ENCODE results near the gene ZNF644. TPM values are rescaled to one million over a fixed set of nuclear protein-coding genes. Genes with fewer than 3 reads are reported as not detected.

ZNF644 gene
- polyA plus RNA-seq, 1 of the 3 experiments (the other 2 are of a cell fraction) = 5.6 TPM

GRCh38 chr1:90990779-90991178, 31.1 kb downstream of the ZNF644 start:
- Histone ChIP-seq H3K27ac (ENCODE audit: low read depth in 2 of 2, low read length in 1 of 2) (no peak overlapping the region), H4K20me1 (ENCODE audit: insufficient read depth) (peaks cover 93% of the 10 kb centered on the region), H3K27me3 (ENCODE audit: insufficient read depth) (no peaks in the 10 kb centered on the region), H3K4me2 (no peak overlapping the region), H2AFZ (ENCODE audit: low read depth) (no peak overlapping the region), H3K9me2 (no peaks in the 10 kb centered on the region), H3K9ac (no peak overlapping the region), H3K4me1 (ENCODE audit: control insufficient read depth in 1 of 2, insufficient read depth in 2 of 2, low read depth in 1 of 2, low read length in 1 of 2) (no peaks in the 10 kb centered on the region; a peak in 1 of 4 replicates), H3K79me2 (ENCODE audit: insufficient read depth) (peaks cover 100% of the 10 kb centered on the region), H3K4me3 (ENCODE audit: low read depth in 2 of 2, low read length in 1 of 2) (no peak overlapping the region), H3K9me3 (0 out of 2 replicates have a peak, but pooled peaks cover 7% of the 10 kb centered on the region), H3F3A (replicated peaks; ENCODE audit: insufficient read depth) (peaks cover 14% of the 10 kb centered on the region), H3K36me3 (replicated peaks in 1 of 2; ENCODE audit: control insufficient read depth in 1 of 2, insufficient read depth in 2 of 2, low read length in 1 of 2) (peaks cover 2 to 47% of the 10 kb centered on the region in 2 experiments)
- ChIA-PET CTCF (interaction anchor here (1.1 kb wide), 1 partner anchor 26 kb away, joined by 3 read pairs; no protein-coding TSS in a partner anchor), POLR2A (no interaction called here)
- WGBS (ENCODE audit: low lambda C conversion rate) = 94% methylated on average over 4 of the region's 4 CpGs
- no peak for DNase-seq
- TF ChIP-seq MXI1 (IDR thresholded peaks at IDR 0.05; ENCODE audit: low read depth, low read length) (no peak), USF2 (IDR thresholded peaks at IDR 0.05; ENCODE audit: borderline replicate concordance, low read depth, low read length) (no peak), EP300 (IDR thresholded peaks at IDR 0.05; ENCODE audit: borderline replicate concordance in 1 of 2, low read depth in 1 of 2, low read length in 1 of 2) (no peak), RCOR1 (IDR thresholded peaks at IDR 0.05; ENCODE audit: low read length) (no peak), CTCF (IDR thresholded peaks at IDR 0.05) (no peak), CHD2 (IDR thresholded peaks at IDR 0.05; ENCODE audit: low read length, partially characterized antibody) (no peak), JUND (IDR thresholded peaks at IDR 0.05) (no peak), PBX3 (IDR thresholded peaks at IDR 0.05) (no peak), POLR2AphosphoS5 (IDR thresholded peaks at IDR 0.05; ENCODE audit: low read depth, low read length) (no peak), TEAD4 (IDR thresholded peaks at IDR 0.05; ENCODE audit: borderline replicate concordance, insufficient read depth) (no peak), FOSL2 (IDR thresholded peaks at IDR 0.05; ENCODE audit: borderline replicate concordance, low read depth) (no peak), FOXM1 (IDR thresholded peaks at IDR 0.05; ENCODE audit: low read depth) (no peak), ELF1 (IDR thresholded peaks at IDR 0.05) (no peak), NRF1 (IDR thresholded peaks at IDR 0.05; ENCODE audit: low read depth, low read length) (no peak), RXRA (IDR thresholded peaks at IDR 0.05; ENCODE audit: borderline replicate concordance, low read depth) (no peak)

- Histone ChIP-seq H2AFZ (ENCODE audit: low read depth) (no peak overlapping the region), H3K27me3 (ENCODE audit: insufficient read depth) (no peaks in the 10 kb centered on the region), H3K9ac (no peak overlapping the region), H4K20me1 (ENCODE audit: insufficient read depth) (peaks cover 92% of the 10 kb centered on the region), H3K4me2 (no peak overlapping the region), H3K79me2 (ENCODE audit: insufficient read depth) (peaks cover 100% of the 10 kb centered on the region), H3K36me3 (replicated peaks in 1 of 2; ENCODE audit: control insufficient read depth in 1 of 2, insufficient read depth in 2 of 2, low read length in 1 of 2) (peaks cover 2 to 41% of the 10 kb centered on the region in 2 experiments), H3K9me3 (no peaks in the 10 kb centered on the region; the same call in 1 of the 2 replicates), H3F3A (replicated peaks; ENCODE audit: insufficient read depth) (peaks cover 10% of the 10 kb centered on the region), H3K27ac (ENCODE audit: low read depth in 2 of 2, low read length in 1 of 2) (no peak overlapping the region), H3K4me3 (ENCODE audit: low read depth in 2 of 2, low read length in 1 of 2) (no peak overlapping the region), H3K9me2 (no peaks in the 10 kb centered on the region), H3K4me1 (ENCODE audit: control insufficient read depth in 1 of 2, insufficient read depth in 2 of 2, low read depth in 1 of 2, low read length in 1 of 2) (no peaks in the 10 kb centered on the region; a peak in 1 of 4 replicates)
- POLR2A ChIA-PET = no interaction called here
- CTCF ChIA-PET = interaction anchor here (1.1 kb wide), 1 partner anchor 25 kb away, joined by 3 read pairs; no protein-coding TSS in a partner anchor
- no peak for DNase-seq
- no peak for TF ChIP-seq SIN3A (IDR thresholded peaks at IDR 0.05; ENCODE audit: borderline replicate concordance, low read depth, low read length)
- no peak for TF ChIP-seq GATA2 (CRISPR knock-in tag; IDR thresholded peaks at IDR 0.05)
- TF ChIP-seq NRF1 (IDR thresholded peaks at IDR 0.05; ENCODE audit: low read depth, low read length) = no peak
- TF ChIP-seq TAF1 (IDR thresholded peaks at IDR 0.05; ENCODE audit: borderline replicate concordance, low read depth, low read length) = no peak
- no peak for TF ChIP-seq GABPA (IDR thresholded peaks at IDR 0.05; ENCODE audit: low read depth)
- TF ChIP-seq SMC3 (IDR thresholded peaks at IDR 0.05; ENCODE audit: low read depth, low read length) = no peak
- no peak for TF ChIP-seq USF2 (IDR thresholded peaks at IDR 0.05; ENCODE audit: borderline replicate concordance, low read depth, low read length)
- TF ChIP-seq REST (IDR thresholded peaks at IDR 0.05; ENCODE audit: low read depth, low read length) = no peak
Measured at GRCh38 chr1:90989990-90990389, 31.8 kb downstream of the ZNF644 start.
